Measurements from ENCODE around the gene TSC22D3.
"Not testable (repeated sequence)": the region's sequence is repeated elsewhere in the genome, so short reads cannot be mapped to it uniquely, and the experiment has no call there.

Gene TSC22D3

GRCh38 chrX:107677909-107678308 lies 97.7 kb downstream of the TSC22D3 start:
- no peak for DNase-seq

- DNase-seq: no peak
Observed at GRCh38 chrX:107677501-107677901, 98.1 kb downstream of the TSC22D3 start.

GRCh38 chrX:107676559-107677378 lies 98.8 kb downstream of the TSC22D3 start:
- peak; percentile 24 for DNase-seq

GRCh38 chrX:107675823-107676555 lies 99.6 kb downstream of the TSC22D3 start:
- no peak for DNase-seq

GRCh38 chrX:107675365-107675654 lies 100.3 kb downstream of the TSC22D3 start:
- DNase-seq: no peak

GRCh38 chrX:107674480-107675364 lies 100.9 kb downstream of the TSC22D3 start:
- DNase-seq: peak; percentile 46

GRCh38 chrX:107673933-107674479 lies 101.6 kb downstream of the TSC22D3 start:
- peak; percentile 92 for DNase-seq

- DNase-seq: no peak
Observed at GRCh38 chrX:107673431-107673830, 102.2 kb downstream of the TSC22D3 start.

GRCh38 chrX:107672955-107673378 lies 102.6 kb downstream of the TSC22D3 start:
- peak; percentile 69 for DNase-seq

- not testable (repeated sequence) for DNase-seq
Observed at GRCh38 chrX:107671256-107671655, 104.3 kb downstream of the TSC22D3 start.

- DNase-seq: no peak
Observed at GRCh38 chrX:107669885-107670628, 105.5 kb downstream of the TSC22D3 start.

- DNase-seq: no peak
Observed at GRCh38 chrX:107669261-107669660, 106.3 kb downstream of the TSC22D3 start.

GRCh38 chrX:107668710-107669109 lies 106.9 kb downstream of the TSC22D3 start:
- not testable (repeated sequence) for DNase-seq

GRCh38 chrX:107667426-107667825 lies 108.2 kb downstream of the TSC22D3 start:
- DNase-seq: no peak

GRCh38 chrX:107666931-107667330 lies 108.7 kb downstream of the TSC22D3 start:
- DNase-seq: no peak

Data from effector CD4-positive, alpha-beta T cell (primary cell).